A549 (cell line): ENCODE data around the gene AKAP8.

Experiments
- CHD2 ChIP-seq: fragments of 150-350 bp; IDR thresholded peaks from 2 replicates; pipeline ENCODE4 v1.6.1; 2014; ENCODE audit warnings: low read length; ENCODE audit not compliant: partially characterized antibody
- CTCF ChIP-seq: fragments of >200 bp; sonication (Bioruptor Twin); formaldehyde crosslinking; IDR thresholded peaks from 3 replicates; pipeline ENCODE4 v1.5.1; 2016
- ELK1 ChIP-seq: fragments of 150-350 bp; IDR thresholded peaks from 2 replicates; pipeline ENCODE4 v1.6.1; 2014; ENCODE audit warnings: low read depth, mild to moderate bottlenecking, low read length

- TF ChIP-seq CHD2 (no peak), CTCF (no peak), ELK1 (no peak)
Observed at GRCh38 chr19:15402411-15403150, 23.0 kb upstream of the AKAP8 start.
